Hematopoietic multipotent progenitor cell (in vitro differentiated cells): ENCODE measurements around the gene RHOBTB1. TPM values are rescaled to one million over a fixed set of nuclear protein-coding genes. Genes with fewer than 3 reads are reported as not detected.
"Not testable (repeated sequence)": the region's sequence is repeated elsewhere in the genome, so short reads cannot be mapped to it uniquely, and the experiment has no call there.

ENCODE experiments used
- DNase-seq, 3 donors: peaks; one replicate each; pipeline ENCODE4 v3.0.0-alpha.2; 2011 to 2015; ENCODE audit warnings: low read depth in 2 of 3, low spot score in 2 of 3
- total RNA-seq: library from RNA; depleted of rRNA; stranded (reverse); fragments of >200 nt; gene quantifications from one replicate; pipeline ENCODE4 v1.2.3, GENCODE V29; 2012

Gene RHOBTB1
- total RNA-seq, 1 donor: 11.6 TPM

GRCh38 chr10:60870803-60871202 is 73.2 kb downstream of the RHOBTB1 start:
- DNase-seq: no peak

- no peak for DNase-seq
These were observed 73.6 kb downstream of the RHOBTB1 start for GRCh38 chr10:60870416-60870728.

DNA sequence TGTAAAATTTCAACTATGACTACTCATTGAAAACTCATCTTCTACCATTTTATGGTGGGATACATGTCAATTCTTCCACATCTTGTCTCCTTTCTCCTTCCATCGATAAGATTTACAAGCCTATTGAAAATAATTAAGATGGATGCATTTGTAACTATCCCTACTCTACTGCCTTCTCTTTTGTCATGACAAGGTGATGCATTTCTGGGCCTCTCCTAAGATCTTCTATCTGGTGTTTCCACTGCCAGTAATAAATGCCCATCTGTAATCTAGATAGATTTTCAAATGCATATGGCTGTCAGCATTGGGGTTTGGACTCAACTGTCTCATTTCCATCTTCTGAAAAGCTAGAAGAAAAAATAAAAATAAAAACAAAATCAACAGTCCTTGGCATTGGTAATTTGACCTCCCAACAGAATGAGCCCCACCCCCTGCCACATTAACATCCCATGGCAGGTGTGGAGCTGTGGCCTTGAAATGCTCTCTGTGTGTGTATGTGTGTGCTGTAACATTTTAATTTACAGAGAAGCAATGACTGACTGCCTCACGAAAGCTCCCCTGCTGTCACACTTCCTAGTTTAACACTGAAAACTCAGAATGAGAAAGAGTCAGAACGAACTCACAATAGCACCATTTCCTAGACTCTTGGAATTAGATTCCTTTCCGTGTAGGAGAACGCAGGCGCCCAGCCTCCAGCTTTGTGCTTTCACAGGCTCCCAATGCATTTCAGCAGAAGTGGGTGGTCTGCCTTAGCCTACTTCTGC is 74.2 kb downstream of the RHOBTB1 start:
- no peak for DNase-seq

DNA sequence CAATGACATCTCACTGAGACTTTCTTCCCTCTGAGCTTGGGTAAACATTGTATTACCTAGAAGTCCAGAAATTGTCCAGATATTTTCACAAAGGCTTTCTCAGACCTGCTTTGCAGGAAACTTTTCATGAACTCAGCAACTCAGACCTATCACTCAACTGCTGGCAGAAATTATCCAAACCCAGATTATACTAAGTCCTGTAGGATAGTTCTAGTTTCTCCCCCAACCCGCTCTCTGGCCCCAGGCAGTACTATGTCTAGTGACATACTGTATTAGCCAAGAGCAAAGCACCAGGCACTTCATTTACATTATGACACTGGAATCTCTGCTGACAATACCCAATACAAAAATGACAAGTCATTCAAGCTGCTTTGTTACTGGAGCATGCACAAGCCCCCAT is 75.0 kb downstream of the RHOBTB1 start:
- no peak for DNase-seq

GRCh38 chr10:60865198-60865783 is 78.7 kb downstream of the RHOBTB1 start:
- DNase-seq: no peak

DNA sequence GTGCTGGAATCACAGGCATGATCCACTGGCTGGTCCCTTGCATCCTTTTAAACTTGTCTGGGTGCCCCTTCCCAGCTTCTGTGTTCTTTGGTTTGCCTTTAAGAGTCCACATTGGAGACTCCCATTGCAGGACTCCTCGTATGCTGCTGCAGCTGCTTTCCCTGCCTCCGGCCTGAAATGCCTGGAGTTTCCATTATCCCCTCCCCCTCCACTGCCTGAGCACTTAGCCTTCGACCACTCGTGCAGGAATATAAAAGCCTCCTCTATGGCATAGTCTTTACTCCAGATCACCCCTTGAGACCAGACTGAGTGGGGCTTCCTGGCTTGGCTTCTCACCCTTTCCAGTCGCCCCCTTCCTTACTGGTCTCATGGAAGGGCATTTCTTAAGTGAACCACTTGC is 80.2 kb downstream of the RHOBTB1 start:
- DNase-seq: no peak

GRCh38 chr10:60862517-60862916 is 81.5 kb downstream of the RHOBTB1 start:
- no peak for DNase-seq

DNA sequence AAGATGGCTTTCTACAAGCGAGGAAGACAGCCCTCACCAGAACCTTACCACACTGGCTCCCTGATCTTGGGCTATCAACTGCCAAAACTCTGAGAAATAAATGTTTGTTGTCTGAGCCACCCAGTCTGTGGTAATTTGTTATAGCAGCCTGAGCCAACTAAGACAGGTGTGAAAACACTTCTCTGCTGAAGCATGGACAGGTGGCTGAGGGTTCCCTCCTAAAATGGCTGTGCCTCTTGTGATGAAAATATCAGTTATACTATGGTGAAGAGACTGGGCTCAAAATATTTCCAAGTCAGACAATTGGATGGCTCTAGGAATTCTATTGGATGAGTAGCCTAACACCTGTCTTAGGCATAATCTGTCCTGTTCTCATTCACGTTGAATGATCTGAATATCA is 87.6 kb downstream of the RHOBTB1 start:
- DNase-seq: no peak

DNA sequence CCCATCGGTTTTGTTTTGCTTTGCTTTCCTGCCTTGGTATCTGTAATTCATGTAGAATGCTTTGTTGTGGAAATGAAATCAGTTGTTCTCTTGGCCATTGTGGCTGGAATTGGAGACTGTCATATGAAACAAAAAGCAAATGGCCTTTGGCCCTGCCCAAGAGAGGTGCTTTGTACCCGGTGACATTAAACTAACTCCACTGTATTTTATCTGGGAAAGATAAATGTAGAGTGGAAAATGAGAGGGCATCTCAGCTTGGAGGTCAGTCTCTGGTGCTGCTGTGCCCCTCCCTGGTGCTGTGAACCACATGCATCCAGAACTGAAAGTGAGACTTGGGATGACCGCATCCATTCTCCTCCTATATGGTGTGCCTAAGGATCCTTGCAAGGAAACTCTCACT is 90.3 kb downstream of the RHOBTB1 start:
- DNase-seq: no peak

- no peak for DNase-seq
These were observed 90.9 kb downstream of the RHOBTB1 start for GRCh38 chr10:60853107-60853506.

DNA sequence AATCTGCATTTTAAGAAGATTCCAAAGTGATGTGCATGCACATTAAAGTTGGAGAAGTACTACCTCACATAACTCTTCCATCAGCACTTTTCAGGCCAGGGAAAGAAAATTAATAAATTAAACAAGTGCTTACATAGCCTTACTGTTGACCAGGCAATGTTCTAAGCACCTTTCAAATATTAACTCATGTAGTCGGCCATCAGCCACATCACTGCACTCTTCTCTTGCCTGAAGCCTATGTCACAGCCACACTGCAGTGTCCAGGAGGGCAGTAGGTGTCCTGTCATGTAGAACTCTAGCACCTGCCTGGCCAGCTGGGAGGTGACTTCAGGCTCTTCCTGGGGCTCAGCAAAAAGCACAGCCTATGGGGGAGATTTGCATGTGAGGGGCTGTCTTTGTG is 94.2 kb downstream of the RHOBTB1 start:
- no peak for DNase-seq

GRCh38 chr10:60849217-60849616 is 94.8 kb downstream of the RHOBTB1 start:
- no peak for DNase-seq

- no peak for DNase-seq
These were observed 95.3 kb downstream of the RHOBTB1 start for GRCh38 chr10:60848680-60849079.

- no peak for DNase-seq
These were observed 95.9 kb downstream of the RHOBTB1 start for GRCh38 chr10:60848126-60848525.

GRCh38 chr10:60846173-60846572 is 97.8 kb downstream of the RHOBTB1 start:
- no peak for DNase-seq

- DNase-seq: no peak
These were observed 98.9 kb downstream of the RHOBTB1 start for GRCh38 chr10:60845038-60845437.

GRCh38 chr10:60842694-60843093 is 101.3 kb downstream of the RHOBTB1 start:
- DNase-seq: no peak

DNA sequence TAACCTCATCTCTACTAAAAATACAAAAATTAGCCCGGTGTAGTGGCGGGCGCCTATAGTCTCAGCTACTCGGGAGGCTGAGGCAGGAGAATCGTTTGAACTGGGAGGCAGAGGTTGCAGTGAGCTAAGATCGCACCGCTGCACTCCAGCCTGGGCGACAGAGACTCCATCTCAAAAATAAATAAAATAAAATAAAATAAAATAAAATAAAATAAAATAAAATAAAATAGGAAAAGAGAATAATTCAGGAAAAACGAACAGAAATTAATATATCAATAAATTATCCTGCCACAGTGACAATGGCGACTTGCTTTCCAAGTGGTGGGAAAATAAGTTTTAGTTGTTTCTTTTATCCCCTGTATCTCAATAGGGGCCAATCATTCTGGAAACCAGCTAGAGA is 102.8 kb downstream of the RHOBTB1 start:
- DNase-seq: not testable (repeated sequence)

DNA sequence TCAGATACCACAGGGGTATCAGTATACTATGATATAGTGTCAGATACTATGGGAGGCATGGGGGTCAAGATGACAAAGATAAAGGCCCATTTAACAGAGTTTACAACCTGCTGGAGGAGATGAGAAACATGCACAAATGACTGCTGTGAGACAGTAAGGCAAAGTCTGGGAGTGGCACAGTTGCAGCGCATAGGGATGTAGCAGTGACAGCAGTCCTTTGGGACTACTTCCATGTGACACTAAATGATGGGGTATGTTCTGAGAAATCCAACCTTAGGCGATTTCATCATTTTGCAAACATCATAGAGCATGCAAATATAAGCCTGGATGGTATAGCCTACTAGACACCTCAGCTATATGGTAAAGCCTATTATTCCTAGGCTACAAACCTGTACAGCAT is 108.9 kb downstream of the RHOBTB1 start:
- no peak for DNase-seq

DNA sequence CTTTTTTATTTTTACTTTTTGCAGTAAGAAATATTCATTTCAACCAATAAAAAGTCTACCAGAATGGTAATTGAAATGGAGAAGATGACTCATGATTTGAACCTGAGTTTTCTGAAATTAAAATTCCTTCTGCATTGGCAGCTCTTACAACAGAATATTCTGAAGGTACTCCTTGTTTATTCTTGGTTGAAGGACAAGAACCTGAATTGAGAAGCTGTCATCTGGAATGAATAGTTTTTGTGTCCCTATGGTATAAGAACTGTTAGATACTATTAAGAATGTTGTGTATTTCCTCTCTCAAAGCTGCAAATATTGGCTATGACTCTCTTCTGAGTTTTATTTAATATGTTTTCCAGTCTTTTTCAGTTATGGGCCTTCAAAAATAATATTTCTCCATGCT is 109.6 kb downstream of the RHOBTB1 start:
- DNase-seq: no peak

- not testable (repeated sequence) for DNase-seq
These were observed 111.8 kb downstream of the RHOBTB1 start for GRCh38 chr10:60832136-60832535.

DNA sequence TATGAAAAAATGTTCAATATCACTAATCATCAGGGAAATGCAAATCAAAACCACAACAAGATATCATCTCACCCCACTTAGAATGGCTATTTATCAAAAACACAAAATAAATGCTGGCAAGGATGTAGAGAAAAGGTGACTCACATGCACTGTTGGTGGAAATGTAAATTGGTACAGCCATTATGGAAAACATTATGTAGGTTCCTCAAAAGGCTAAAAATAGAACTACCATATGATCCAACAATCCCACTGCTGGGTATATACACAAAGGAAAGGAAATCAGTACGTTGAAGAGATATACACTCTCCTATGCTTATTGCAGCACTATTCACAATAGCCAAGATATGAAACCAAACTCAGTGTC is 115.5 kb downstream of the RHOBTB1 start:
- DNase-seq: no peak
